Activated CD4-positive, CD25-positive, alpha-beta regulatory T cell (primary cell): ENCODE data around the gene MAGEL2.
"Not testable (repeated sequence)": the region's sequence is repeated elsewhere in the genome, so short reads cannot be mapped to it uniquely, and the experiment has no call there.

Experiments used
- DNase-seq, 4 experiments: peaks; one replicate each; lab custom pipeline; 2025; lab: John Stamatoyannopoulos, UW

The MAGEL2 gene

GRCh38 chr15:23606226-23606625 lies 41.4 kb downstream of the MAGEL2 start:
- no peak for DNase-seq

DNA sequence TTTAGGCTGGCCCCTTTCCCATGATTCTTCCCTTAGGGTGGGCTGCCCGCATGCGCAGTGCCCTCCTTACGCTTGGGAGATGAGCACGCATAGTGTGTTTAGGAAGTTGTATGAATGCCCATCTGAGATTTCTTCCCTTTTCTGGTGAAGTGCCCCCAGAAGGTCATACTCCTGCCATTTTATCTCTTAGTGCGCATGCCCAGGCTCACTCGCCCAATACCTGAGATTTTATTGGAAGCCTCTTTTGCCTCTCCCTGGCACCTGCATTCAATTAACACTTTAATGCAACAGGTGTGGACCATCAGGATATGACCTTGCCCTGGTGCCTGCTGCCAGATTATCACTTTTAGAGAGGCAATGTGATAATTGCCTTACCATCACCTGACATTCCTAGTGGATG lies 45.5 kb downstream of the MAGEL2 start:
- no peak for DNase-seq

DNA sequence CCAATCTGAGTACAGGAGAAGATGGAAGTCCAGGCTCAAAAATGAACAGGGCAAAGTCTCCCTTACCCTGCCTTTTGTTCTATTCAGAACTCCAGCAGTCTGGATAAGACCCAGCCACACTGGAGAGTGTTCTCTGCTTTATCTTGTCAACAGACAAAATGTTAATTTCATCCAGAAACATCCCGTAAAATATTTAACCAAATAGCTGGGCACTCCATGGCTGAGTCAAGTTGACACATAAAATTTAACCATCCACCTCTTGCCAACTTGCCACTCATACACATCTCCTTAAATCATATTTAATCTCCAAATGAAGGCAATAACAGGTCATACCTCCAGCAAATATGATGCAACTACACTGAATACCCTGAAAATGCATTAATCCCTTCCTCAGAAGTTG lies 48.6 kb downstream of the MAGEL2 start:
- DNase-seq: no peak

GRCh38 chr15:23597278-23597677 lies 50.4 kb downstream of the MAGEL2 start:
- DNase-seq: not testable (repeated sequence)

DNA sequence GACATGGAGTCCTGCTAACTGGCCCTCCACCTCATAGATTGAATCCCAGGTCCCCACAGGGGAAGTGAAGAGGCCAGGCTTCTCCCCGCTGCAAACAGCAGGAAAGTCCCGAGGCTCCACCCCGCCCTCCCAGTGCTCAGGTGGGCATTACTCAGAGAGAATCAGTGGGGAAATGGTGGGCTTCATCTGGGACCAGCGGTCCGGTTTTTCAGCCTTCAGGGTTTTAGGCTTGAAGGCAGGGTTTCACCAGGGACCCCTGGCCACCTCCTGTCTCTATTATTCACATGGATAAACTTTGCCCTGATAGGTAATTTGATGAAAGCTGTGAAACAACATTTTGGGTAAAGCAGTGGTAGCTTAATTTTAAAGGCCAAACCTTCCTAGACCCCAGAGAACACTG lies 50.9 kb downstream of the MAGEL2 start:
- DNase-seq: no peak

GRCh38 chr15:23595368-23595767 lies 52.3 kb downstream of the MAGEL2 start:
- no peak for DNase-seq

DNA sequence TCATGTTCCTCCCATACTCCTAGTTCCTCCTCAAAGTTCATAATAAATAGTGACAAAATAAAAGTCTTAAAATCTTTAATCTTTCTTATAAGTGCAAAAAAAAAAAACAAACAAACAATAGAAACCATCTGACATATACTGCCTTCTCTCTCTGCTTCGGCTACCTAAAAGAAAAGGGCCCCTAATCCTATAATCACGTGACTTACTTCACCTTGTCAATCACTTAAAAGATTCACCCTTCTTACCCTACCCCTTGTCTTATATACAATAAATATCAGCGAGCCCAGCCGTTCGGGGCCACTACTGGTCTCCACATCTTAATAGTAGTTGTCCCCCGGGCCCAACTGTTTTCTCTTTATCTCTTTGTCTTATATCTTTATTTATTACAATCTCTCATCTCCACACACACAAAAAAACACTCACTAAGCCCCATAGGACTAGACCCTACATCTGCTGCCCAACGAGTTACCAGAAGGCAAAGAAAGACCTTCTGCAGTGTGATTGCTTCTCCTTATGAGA lies 53.4 kb downstream of the MAGEL2 start:
- no peak for DNase-seq
